Measurements from ENCODE around the gene KLHDC4.
"Not testable (repeated sequence)": the region's sequence is repeated elsewhere in the genome, so short reads cannot be mapped to it uniquely, and the experiment has no call there.

Gene KLHDC4

GRCh38 chr16:87720446-87720845, 45.3 kb downstream of the KLHDC4 start:
- no peak for DNase-seq (ENCODE audit: low read depth in 2 of 2)

GRCh38 chr16:87718831-87719230, 47.0 kb downstream of the KLHDC4 start:
- not testable (repeated sequence) for DNase-seq (ENCODE audit: low read depth in 2 of 2)

GRCh38 chr16:87715658-87716057, 50.1 kb downstream of the KLHDC4 start:
- no peak for DNase-seq (ENCODE audit: low read depth in 2 of 2)

- DNase-seq (ENCODE audit: low read depth in 2 of 2): no peak
These were observed 50.6 kb downstream of the KLHDC4 start for GRCh38 chr16:87715231-87715630.

- peak; percentile 31 to 56 for DNase-seq (ENCODE audit: low read depth in 2 of 2)
These were observed 52.1 kb downstream of the KLHDC4 start for GRCh38 chr16:87713451-87714229.

GRCh38 chr16:87712184-87712762, 53.5 kb downstream of the KLHDC4 start:
- no peak for DNase-seq (ENCODE audit: low read depth in 2 of 2)

GRCh38 chr16:87710887-87711286, 54.9 kb downstream of the KLHDC4 start:
- no peak for DNase-seq (ENCODE audit: low read depth in 2 of 2)

GRCh38 chr16:87709677-87710076, 56.1 kb downstream of the KLHDC4 start:
- no peak for DNase-seq (ENCODE audit: low read depth in 2 of 2)

GRCh38 chr16:87708881-87709638, 56.7 kb downstream of the KLHDC4 start:
- DNase-seq (ENCODE audit: low read depth in 2 of 2): no peak

GRCh38 chr16:87707714-87708580, 57.8 kb downstream of the KLHDC4 start:
- no peak for DNase-seq (ENCODE audit: low read depth in 2 of 2)

- no peak for DNase-seq (ENCODE audit: low read depth in 2 of 2)
These were observed 58.7 kb downstream of the KLHDC4 start for GRCh38 chr16:87707097-87707496.

- no peak for DNase-seq (ENCODE audit: low read depth in 2 of 2)
These were observed 59.3 kb downstream of the KLHDC4 start for GRCh38 chr16:87706278-87707000.

- DNase-seq (ENCODE audit: low read depth in 2 of 2): no peak
These were observed 60.0 kb downstream of the KLHDC4 start for GRCh38 chr16:87705771-87706277.

GRCh38 chr16:87704754-87705353, 60.9 kb downstream of the KLHDC4 start:
- DNase-seq (ENCODE audit: low read depth in 2 of 2): no peak

GRCh38 chr16:87703835-87704375, 61.9 kb downstream of the KLHDC4 start:
- no peak for DNase-seq (ENCODE audit: low read depth in 2 of 2)

- DNase-seq (ENCODE audit: low read depth in 2 of 2): no peak
These were observed 62.7 kb downstream of the KLHDC4 start for GRCh38 chr16:87703071-87703470.

GRCh38 chr16:87702325-87702811, 63.4 kb downstream of the KLHDC4 start:
- DNase-seq (ENCODE audit: low read depth in 2 of 2): peak; percentile 10 to 25

GRCh38 chr16:87701505-87701921, 64.3 kb downstream of the KLHDC4 start:
- no peak for DNase-seq (ENCODE audit: low read depth in 2 of 2)

- no peak for DNase-seq (ENCODE audit: low read depth in 2 of 2)
These were observed 64.7 kb downstream of the KLHDC4 start for GRCh38 chr16:87701078-87701460.

All from stimulated activated CD8-positive, alpha-beta memory T cell treated with anti-CD3 and anti-CD28 coated beads, Interleukin-7, amount 100 ng/mL, for 4 hours (primary cell).